SKM-1 (cell line): ENCODE measurements around the gene MT1G.
"Not testable (repeated sequence)": the region's sequence is repeated elsewhere in the genome, so short reads cannot be mapped to it uniquely, and the experiment has no call there.

ENCODE experiments used
- DNase-seq: peaks from one replicate; lab custom pipeline; 2025; ENCODE audit not compliant: unreplicated experiment; lab: John Stamatoyannopoulos, UW

MT1G gene

DNA sequence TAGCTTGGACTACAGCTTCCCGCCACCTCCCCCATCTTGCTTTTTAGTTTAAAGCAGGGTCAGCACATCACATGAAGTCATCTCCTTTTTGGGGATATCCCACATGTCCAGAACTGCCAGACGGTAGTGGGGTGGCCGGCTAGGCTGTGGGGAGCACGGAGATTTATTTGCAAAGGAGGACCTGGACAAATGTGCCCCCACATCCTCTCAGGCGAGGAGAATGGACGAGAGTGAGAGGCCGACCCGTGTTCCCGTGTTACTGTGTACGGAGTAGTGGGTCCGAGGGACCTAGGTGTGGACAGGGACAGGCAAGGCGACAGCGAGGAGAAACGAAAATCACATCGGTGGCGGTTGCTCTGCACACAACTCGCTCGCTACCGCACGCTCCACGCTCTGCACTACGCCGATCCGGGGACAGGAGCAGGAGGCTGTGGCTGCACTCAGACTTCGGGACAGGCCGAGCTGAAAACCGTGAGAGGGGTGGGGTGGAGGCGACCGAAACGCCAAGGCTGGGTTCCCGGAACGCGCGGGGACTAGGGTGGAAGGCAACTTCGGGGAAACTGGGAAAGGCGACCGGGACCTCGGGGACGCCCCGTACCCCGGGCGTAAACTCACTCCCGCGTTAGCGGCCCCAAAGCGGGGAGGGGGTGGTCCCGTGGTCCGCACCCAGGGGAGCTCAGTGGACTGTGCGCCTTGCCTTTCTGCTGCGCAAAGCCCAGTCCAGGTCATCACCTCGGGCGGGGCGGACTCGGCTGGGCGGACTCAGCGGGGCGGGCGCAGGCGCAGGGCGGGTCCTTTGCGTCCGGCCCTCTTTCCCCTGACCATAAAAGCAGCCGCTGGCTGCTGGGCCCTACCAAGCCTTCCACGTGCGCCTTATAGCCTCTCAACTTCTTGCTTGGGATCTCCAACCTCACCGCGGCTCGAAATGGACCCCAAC, 29.8 kb downstream of the MT1G start, which contains the start of gene MT1A:
Gene MT1A (plus strand): TSS at position 853 of the 937 bp plus-strand sequence. CDS start 73 bp downstream, at position 926.
- no peak for DNase-seq

DNA sequence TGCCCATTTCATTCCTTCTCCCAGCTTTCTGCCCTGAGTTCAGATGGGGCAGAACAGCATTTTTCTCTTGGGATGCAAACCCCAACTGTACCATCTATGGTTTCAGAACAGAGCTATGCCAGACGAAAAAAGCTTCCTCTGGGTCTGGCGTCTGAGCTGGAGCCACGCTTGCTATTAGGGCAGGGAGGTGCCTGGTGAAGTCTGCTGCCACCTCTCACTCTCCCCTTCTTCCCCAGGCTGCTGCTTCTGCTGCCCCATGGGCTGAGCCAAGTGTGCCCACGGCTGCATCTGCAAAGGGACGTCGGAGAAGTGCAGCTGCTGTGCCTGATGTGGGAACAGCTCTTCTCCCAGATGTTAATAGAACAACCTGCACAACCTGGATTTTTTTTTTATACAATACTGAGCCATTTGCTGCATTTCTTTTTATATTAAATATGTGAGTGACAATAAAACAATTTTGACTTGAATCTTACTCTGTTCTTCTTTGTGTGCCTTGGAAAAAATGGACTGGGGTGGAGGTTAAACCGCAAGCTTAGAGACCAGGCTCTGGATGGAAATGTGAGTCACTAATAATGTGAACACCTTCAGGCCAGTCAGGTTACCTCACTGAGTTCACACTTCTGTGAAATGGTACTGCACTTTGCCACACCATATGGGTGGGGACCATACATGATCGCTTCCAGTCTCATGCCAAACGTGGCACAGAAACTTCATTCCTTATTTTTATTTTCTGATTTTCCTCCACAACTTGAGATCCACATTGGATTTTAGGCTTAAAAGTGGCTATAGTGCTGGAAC, 31.1 kb downstream of the MT1G start:
- DNase-seq: no peak

DNA sequence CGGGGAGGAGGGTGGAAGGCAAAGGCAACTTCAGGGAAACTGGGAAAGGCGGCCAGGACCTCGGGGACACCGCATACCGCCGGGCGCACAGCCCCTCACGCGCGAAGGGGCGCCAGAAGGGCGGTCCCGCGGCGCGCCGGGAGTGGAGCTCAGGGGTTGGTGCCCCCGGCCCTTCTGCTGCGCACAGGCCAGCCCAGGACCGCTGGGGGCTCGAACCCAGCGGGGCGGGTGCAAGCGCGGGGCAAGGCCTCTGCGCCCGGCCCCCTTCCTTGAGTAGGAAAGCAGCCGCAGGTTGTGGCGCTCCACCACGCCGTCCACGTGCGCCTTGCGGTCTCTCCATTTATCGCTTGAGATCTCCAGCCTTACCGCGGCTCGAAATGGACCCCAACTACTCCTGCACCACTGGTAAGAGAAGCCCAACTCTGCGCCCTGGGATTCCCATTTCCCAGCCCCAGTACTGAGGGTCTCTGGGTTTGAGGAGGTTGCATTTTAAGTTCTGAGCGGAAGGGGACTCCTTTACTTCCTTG, 32.4 kb downstream of the MT1G start:
- no peak for DNase-seq

DNA sequence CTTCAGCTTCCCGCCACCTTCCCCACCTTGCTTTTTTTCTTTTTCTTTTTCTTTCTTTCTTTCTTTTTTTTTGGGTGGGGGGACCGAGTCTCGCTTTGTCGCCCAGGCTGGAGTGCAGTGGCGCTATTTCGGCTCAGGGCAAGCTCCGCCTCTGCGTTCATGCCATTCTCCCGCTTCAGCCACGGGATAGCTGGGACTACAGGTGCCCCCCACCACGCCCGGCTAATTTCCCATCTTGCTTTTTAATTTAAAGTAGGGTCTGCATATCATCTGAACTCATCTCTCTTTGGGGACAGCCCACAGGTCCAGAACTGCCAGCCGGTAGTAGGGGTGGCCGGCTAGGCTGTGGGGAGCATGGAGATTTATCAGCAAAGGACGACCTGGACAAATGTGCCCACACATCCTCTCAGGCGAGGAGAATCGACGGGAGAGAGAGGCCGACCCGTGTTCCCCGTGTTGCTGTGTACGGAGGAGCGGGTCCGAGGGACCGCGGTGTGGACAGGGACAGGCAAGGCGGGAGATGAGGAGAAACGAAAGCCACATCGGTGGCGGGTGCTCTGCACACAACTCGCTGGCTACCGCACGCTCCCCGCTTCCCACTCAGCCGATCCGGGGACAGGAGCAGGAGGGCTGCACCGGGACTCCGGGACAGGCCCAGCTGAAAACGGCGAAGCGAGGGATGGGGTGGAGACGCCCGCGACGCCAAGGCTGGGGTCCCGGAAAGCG, 33.0 kb downstream of the MT1G start:
- no peak for DNase-seq

DNA sequence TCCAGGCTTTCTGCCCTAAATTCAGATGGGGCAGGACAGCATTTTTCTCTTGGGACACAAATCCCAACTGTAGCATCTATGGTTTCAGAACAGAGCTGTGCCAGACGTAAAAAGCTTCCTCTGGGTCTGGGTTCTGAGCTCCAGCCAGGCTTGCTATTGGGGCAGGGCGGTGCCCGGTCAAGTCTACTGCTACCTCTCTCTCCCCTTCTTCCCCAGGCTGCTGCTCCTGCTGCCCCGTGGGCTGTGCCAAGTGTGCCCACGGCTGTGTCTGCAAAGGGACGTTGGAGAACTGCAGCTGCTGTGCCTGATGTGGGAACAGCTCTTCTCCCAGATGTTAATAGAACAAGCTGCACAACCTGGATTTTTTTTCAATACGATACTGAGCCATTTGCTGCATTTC, 34.3 kb downstream of the MT1G start:
- no peak for DNase-seq

DNA sequence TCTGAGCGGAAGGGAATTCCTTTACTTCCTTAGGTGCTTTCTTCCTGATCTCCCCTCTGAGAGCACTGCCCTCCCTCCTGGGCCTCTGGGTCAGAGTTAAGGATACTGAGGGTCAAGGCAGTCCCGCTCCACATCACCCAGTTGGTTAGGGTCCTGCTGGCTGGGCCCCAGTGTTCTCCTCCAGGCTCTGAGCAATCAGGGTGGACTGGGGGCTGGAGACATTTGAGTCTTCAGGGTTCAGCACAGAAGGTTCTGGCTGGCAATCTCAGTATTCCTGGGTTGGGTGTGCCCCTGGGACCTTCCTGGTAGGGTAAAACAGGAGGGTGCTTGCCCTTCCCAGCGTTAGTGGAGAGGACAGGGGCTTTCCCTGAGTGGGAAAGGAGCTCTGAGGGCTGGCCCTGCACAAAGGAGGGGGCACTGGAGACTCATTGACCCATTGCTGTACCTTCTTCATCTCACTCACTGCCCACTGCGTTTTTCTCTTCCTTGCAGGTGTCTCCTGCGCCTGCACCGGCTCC, 35.0 kb downstream of the MT1G start:
- no peak for DNase-seq

DNA sequence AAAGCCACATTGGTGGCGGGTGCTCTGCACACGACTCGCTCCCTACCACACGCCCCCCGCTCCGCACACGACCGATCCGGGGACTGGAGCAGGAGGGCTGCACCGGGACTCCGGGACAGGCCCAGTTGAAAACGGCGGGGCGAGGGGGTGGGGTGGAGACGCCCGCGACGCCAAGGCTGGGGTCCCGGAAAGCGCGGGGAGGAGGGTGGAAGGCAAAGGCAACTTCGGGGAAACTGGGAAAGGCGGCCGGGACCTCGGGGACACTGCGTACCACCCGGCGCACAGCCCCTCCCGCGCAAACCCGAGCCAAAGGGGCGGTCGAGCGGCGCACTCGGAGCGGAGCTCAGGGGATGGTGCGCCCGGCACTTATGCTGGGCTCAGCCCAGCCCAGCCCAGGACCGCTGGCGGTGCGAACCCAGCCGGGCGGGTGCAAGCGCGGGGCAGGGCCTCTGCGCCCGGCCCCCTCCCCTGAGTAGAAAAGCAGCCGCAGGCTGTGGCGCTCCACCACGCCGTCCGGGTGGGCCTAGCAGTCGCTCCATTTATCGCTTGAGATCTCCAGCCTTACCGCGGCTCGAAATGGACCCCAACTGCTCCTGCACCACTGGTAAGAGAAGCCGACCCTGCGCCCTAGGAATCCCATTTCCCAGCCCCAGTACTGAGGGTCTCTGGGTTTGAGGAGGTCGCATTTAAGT, 35.6 kb downstream of the MT1G start, which contains the start of gene MT1M:
Gene MT1M (plus strand): TSS at position 504 of the 692 bp plus-strand sequence. CDS start 73 bp downstream, at position 577.
- DNase-seq: no peak

DNA sequence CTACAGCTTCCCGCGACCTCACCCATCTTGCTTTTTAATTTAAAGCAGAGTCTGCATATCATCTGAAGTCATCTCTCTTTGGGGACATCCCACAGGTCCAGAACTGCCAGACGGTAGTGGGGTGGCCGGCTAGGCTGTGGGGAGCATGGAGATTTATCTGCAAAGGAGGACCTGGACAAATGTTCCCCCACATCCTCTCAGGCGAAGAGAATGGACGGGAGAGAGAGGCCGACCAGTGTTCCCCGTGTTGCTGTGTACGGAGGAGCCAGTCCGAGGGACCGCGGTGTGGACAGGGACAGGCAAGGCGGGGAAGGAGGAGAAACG, 36.1 kb downstream of the MT1G start:
- DNase-seq: no peak

DNA sequence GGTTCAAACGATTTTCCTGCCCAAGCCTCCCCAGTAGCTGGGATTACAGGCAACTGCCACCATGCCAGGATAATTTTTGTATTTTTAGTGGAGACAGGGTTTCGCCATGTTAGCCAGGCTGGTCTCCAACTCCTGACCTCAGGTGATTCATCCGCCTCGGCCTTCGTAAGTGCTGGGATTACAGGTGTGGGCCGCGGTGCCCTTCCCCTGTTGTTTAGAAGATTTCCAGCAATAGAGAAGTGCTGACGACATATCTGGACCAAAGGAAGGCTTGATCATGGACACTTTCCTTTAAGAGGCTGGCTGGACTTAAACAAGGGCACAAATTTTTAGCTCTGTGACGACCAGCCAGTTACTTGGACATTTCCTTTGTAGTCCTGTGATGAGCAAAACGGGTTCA, 36.7 kb downstream of the MT1G start:
- no peak for DNase-seq

DNA sequence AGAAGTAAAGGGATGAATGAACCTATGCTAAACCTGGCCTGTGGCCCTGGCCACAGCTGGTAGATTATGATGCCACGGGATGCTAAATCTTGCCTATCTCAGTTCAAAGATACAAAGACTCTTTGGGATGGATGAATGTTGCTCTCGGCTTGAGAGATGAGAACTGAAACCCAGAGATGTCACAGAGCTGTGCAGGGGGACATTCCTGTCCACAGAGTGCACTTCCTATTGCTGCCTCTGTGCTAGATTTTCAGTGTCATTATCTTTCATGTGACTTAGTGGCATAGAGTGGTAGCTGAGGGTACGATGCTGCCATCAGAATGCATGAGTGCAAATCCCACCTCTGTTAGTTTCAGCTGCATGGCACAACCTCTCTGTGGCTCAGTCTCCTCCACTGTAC, 37.7 kb downstream of the MT1G start:
- DNase-seq: no peak

DNA sequence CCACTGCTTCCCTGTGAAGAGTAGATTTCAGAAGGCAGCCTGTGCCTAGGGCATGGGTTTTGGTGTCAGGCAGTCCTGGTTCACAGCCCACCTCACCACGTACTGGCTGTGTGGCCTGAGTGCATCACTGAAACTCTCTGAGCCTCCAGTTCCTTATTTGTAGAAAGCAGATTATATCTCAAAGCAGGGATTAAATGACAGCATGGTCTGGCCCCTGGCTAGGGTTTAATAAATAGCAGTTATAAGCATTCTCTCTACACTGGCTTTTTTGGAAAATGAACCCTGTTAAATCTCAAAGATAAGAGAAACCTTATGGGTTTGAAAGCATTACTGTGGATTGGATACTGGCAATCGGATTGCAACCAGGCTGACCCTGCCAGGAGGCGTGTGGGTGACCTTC, 38.3 kb downstream of the MT1G start:
- no peak for DNase-seq

DNA sequence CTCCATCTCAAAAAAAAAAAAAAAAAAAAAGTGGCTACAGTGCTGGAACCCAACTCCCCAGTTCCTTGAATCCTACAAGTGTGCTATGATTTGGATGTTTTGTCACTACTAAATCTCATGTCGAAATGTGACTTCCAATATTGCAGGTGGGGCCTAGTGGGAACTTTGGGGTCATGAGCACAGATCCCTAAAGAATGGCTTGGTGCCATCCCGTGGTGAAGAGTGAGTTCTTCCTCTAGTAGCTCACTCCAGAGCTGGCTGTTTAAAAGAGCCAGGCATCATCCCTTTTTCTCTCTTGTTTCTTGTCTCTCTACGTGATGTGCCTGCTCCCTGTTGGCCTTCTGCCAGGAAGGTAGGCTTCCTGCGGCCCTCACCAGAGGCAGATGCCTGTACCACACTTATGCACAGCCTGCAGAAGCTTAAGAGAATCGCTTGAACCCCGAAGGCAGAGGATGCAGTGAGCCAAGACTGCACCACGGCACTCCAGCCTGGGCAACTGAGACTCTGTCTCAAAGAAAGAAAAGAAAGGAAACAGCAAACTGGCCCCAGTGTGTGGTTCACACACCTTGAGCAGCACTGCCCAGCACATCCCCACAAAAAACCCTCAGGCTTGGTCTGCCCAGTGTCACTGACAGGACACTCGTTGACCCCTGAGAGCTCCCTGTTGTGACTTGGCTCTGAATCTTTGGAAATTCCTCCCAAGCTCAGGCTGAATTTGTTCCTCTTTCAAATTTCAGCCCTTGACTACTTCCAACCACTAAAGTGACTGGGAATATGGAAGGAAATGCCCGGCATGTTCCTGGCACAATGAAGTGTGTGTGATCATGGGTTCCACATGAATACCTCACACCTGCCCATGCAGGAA, 39.1 kb downstream of the MT1G start:
- no peak for DNase-seq

DNA sequence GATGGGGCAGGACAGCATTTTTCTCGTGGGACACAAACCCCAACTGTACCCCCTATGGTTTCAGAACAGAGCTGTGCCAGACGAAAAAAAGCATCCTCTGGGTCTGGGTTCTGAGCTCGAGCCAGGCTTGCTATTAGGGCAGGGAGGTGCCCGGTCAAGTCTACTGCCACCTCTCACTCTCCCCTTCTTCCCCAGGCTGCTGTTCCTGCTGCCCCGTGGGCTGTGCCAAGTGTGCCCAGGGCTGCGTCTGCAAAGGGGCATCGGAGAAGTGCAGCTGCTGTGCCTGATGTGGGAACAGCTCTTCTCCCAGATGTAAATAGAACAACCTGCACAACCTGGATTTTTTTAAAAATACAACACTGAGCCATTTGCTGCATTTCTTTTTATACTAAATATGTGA, 41.2 kb downstream of the MT1G start:
- no peak for DNase-seq

DNA sequence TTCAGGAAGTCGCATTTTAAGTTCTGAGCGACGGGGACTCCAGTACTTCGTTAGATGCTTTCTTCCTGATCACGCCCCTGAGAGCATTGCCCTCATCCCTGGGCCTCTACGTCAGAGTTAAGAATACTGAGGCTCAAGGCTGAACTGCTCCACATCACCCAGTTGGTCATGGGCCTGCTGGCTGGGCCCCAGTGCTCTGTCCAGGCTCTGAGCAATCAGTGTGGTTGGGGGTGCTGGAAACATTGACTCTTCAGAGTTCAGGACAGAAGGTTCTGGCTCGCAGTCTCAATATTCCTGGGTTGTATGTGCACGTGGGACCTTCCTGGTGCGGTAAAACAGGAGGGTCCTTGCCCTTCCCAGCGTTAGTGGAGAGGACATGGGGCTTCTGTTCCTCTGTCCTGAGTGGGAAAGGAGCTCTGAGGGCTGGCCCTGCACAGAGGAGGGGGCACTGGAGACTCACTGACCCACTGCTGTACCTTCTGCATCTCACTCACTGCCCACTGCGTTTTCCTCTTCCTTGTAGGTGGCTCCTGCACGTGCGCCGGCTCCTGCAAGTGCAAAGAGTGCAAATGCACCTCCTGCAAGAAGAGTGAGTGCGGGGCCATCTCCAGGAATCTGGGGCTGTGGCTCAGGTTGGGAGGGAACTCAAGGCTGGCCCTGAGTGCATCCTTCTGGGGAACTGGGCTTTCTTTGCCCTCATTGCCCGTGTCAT, 41.8 kb downstream of the MT1G start:
- no peak for DNase-seq

DNA sequence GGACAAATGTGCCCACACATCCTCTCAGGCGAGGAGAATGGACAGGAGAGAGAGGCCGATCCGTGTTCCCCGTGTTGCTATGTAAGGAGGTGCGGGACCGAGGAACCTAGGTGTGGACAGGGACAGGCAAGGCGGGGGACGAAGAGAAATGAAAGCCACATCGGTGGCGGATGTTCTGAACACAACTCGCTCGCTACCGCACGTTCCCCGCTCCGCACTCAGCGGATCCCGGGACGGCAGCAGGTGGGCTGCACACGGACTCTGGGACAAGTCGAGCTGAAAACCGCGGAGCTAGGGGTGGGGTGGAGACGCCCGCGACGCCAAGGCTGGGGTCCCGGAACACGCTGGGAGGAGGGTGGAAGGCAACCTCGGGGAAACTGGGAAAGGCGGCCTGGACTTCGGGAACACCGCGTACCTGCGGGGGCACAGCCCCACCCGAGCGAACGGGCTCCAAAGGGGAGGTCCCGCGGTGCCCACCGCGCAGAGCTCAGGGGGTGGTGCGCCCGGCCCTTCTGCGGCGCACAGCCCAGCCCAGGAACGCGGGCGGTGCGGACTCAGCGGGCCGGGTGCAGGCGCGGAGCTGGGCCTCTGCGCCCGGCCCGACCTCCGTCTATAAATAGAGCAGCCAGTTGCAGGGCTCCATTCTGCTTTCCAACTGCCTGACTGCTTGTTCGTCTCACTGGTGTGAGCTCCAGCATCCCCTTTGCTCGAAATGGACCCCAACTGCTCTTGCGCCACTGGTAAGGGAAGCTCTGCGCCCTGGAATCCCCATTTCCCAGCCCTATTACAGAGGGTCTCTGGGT, 42.5 kb downstream of the MT1G start, which contains the start of gene MT1E:
Gene MT1E (plus strand): TSS at position 642 of the 803 bp plus-strand sequence. CDS start 71 bp downstream, at position 713.
- peak; percentile 25 for DNase-seq

DNA sequence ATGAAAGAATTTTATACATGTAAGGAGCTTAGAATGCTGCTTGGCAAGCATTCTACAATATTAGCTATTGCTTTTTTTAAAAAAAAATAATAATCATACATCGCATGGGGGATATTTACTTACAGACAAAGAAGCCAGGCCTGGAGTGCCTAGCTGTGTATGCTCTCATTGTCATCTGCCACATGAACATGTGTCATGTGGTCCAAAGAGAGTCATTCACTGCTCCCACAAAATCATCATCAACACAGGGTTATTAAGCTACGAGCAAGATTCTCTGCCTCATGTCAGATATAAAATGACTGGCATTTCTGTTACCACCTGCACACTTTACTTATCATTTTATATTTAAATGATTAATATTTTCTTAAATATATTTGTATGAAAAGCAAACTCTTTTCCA, 44.2 kb downstream of the MT1G start:
- no peak for DNase-seq

DNA sequence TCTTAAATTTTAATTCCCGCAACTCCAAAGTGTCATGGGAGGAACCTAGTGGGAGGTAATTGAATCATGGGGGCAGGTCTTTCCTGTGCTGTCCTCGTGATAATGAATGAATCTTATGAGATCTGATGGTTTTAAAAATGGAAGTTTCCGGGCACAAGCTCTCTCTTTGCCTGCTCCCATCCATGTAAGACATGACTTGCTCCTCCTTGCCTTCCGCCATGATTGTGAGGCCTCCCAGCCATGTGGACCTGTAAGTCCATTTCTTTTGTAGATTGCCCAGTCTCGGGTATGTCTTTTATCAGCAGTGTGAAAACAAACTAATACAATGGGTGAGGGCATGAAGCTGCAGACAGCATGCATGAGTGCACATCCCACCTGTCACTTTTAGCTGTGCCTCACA, 44.7 kb downstream of the MT1G start:
- DNase-seq: not testable (repeated sequence)
